A673 (cell line): ENCODE measurements around the gene ZNF366.

Experiments used
- EZH2 ChIP-seq: fragments of 200-600 bp; sonication (generic); IDR thresholded peaks from 2 replicates; pipeline ENCODE4 v1.6.1; 2017; ENCODE audit warnings: borderline replicate concordance, low read depth, mild to moderate bottlenecking, mixed read lengths, antibody characterized with exemption, low read length; ENCODE audit not compliant: poor library complexity, severe bottlenecking
- TF ChIP-seq, protein P1 (sequence below): fragments of 300-800, 200-600 bp; sonication (generic); conservative IDR thresholded peaks from 2 replicates; pipeline ENCODE4 v1.5.1; 2017; ENCODE audit warnings: low read depth, mild to moderate bottlenecking, antibody characterized with exemption, low read length, moderate library complexity, mixed read lengths

DNA sequence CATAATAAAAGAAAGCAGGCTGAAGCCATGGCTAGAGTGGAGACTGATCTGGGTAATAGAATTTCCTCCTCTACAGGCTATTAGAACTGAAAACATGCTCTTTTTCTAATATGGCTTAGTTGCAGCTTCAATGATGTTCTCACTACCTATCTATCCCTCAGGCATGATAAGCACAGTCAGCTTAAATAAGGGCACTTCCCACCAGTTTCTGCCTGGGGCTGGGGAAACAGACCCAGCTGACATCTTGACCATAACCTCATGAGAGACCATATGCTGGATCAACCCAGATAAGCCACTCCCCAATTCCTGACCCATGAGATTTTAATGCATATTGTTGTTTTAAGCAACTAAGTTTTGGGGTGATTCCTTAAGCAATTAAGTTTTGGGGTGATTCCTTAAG is 81.2 kb downstream of the ZNF366 start:
- TF ChIP-seq, protein P1, sequence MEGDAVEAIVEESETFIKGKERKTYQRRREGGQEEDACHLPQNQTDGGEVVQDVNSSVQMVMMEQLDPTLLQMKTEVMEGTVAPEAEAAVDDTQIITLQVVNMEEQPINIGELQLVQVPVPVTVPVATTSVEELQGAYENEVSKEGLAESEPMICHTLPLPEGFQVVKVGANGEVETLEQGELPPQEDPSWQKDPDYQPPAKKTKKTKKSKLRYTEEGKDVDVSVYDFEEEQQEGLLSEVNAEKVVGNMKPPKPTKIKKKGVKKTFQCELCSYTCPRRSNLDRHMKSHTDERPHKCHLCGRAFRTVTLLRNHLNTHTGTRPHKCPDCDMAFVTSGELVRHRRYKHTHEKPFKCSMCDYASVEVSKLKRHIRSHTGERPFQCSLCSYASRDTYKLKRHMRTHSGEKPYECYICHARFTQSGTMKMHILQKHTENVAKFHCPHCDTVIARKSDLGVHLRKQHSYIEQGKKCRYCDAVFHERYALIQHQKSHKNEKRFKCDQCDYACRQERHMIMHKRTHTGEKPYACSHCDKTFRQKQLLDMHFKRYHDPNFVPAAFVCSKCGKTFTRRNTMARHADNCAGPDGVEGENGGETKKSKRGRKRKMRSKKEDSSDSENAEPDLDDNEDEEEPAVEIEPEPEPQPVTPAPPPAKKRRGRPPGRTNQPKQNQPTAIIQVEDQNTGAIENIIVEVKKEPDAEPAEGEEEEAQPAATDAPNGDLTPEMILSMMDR, result no peak
- no peak for TF ChIP-seq EZH2
